ENCODE measurements around the gene ANKS3. TPM values are rescaled to one million over a fixed set of nuclear protein-coding genes. Genes with fewer than 3 reads are reported as not detected.

ANKS3 gene
- polyA plus RNA-seq, 1 of the 3 experiments (the other 2 are of a cell fraction), result 42.2 TPM

GRCh38 chr16:4674926-4675530 is 59.0 kb downstream of the ANKS3 start:
- Histone ChIP-seq H3K9me3 (no peaks in the 10 kb centered on the region), H3K27me3 (ENCODE audit: insufficient read depth) (no peaks in the 10 kb centered on the region), H3K79me2 (ENCODE audit: insufficient read depth) (no peaks in the 10 kb centered on the region; the same call in 1 of the 2 replicates), H4K20me1 (ENCODE audit: insufficient read depth) (0 out of 2 replicates have a peak, but pooled peaks cover 2% of the 10 kb centered on the region), H3K27ac (ENCODE audit: low read depth in 2 of 2, low read length in 1 of 2) (no peak overlapping the region), H3K36me3 (replicated peaks in 1 of 2; ENCODE audit: control insufficient read depth in 1 of 2, insufficient read depth in 2 of 2, low read length in 1 of 2) (peaks cover 14% of the 10 kb centered on the region in 2 experiments), H3F3A (replicated peaks; ENCODE audit: insufficient read depth) (no peaks in the 10 kb centered on the region), H3K4me3 (ENCODE audit: low read depth in 2 of 2, low read length in 1 of 2) (no peak overlapping the region), H3K9ac (no peak overlapping the region), H3K4me2 (no peak overlapping the region), H2AFZ (ENCODE audit: low read depth) (no peak overlapping the region), H3K9me2 (no peaks in the 10 kb centered on the region), H3K4me1 (ENCODE audit: control insufficient read depth in 1 of 2, insufficient read depth in 2 of 2, low read depth in 1 of 2, low read length in 1 of 2) (peaks cover 0 to 4% of the 10 kb centered on the region in 2 experiments; a peak in 1 of 4 replicates)
- no peak for DNase-seq
- ChIA-PET POLR2A (no interaction called here), CTCF (no interaction called here)
- TF ChIP-seq NFIC (IDR thresholded peaks at IDR 0.05; ENCODE audit: borderline replicate concordance), result no peak
- no peak for TF ChIP-seq SIN3A (IDR thresholded peaks at IDR 0.05; ENCODE audit: borderline replicate concordance, low read depth, low read length)
- no peak for TF ChIP-seq ELF1 (IDR thresholded peaks at IDR 0.05)
- TF ChIP-seq POLR2AphosphoS5 (IDR thresholded peaks at IDR 0.05; ENCODE audit: low read depth, low read length), result no peak
- no peak for TF ChIP-seq REST (IDR thresholded peaks at IDR 0.05; ENCODE audit: low read depth, low read length)
- no peak for TF ChIP-seq FOSL2 (IDR thresholded peaks at IDR 0.05; ENCODE audit: borderline replicate concordance, low read depth)
- no peak for TF ChIP-seq EP300 (IDR thresholded peaks at IDR 0.05; ENCODE audit: borderline replicate concordance in 1 of 2, low read depth in 1 of 2, low read length in 1 of 2)
- no peak for TF ChIP-seq NRF1 (IDR thresholded peaks at IDR 0.05; ENCODE audit: low read depth, low read length)
- TF ChIP-seq YY1 (IDR thresholded peaks at IDR 0.05; ENCODE audit: low read depth), result no peak
- TF ChIP-seq TAF1 (IDR thresholded peaks at IDR 0.05; ENCODE audit: borderline replicate concordance, low read depth, low read length), result no peak
- no peak for TF ChIP-seq SMC3 (IDR thresholded peaks at IDR 0.05; ENCODE audit: low read depth, low read length)
- 99% methylated on average over 9 of the region's 9 CpGs for WGBS (ENCODE audit: low lambda C conversion rate)

GRCh38 chr16:4673387-4674046 is 60.6 kb downstream of the ANKS3 start:
- ChIA-PET CTCF (no interaction called here), POLR2A (no interaction called here)
- Histone ChIP-seq H3K27me3 (ENCODE audit: insufficient read depth) (no peaks in the 10 kb centered on the region), H4K20me1 (ENCODE audit: insufficient read depth) (0 out of 2 replicates have a peak, but pooled peaks cover 2% of the 10 kb centered on the region), H3F3A (replicated peaks; ENCODE audit: insufficient read depth) (no peaks in the 10 kb centered on the region), H3K36me3 (replicated peaks in 1 of 2; ENCODE audit: control insufficient read depth in 1 of 2, insufficient read depth in 2 of 2, low read length in 1 of 2) (peaks cover 16% of the 10 kb centered on the region in 2 experiments), H3K4me2 (no peak overlapping the region), H3K9ac (no peak overlapping the region), H3K4me1 (ENCODE audit: control insufficient read depth in 1 of 2, insufficient read depth in 2 of 2, low read depth in 1 of 2, low read length in 1 of 2) (no peaks in the 10 kb centered on the region; a peak in 1 of 4 replicates), H3K9me2 (no peaks in the 10 kb centered on the region), H2AFZ (ENCODE audit: low read depth) (no peak overlapping the region), H3K9me3 (no peaks in the 10 kb centered on the region), H3K4me3 (ENCODE audit: low read depth in 2 of 2, low read length in 1 of 2) (no peak overlapping the region), H3K79me2 (ENCODE audit: insufficient read depth) (no peaks in the 10 kb centered on the region), H3K27ac (ENCODE audit: low read depth in 2 of 2, low read length in 1 of 2) (no peak overlapping the region)
- no peak for DNase-seq
- 96% methylated on average over 23 of the region's 33 CpGs for WGBS (ENCODE audit: low lambda C conversion rate)
- TF ChIP-seq JUND (IDR thresholded peaks at IDR 0.05), result no peak
- no peak for TF ChIP-seq ZBTB33 (IDR thresholded peaks at IDR 0.05; ENCODE audit: borderline replicate concordance, low read depth)
- TF ChIP-seq FOXJ3 (CRISPR knock-in tag; IDR thresholded peaks at IDR 0.05), result no peak
- TF ChIP-seq USF2 (IDR thresholded peaks at IDR 0.05; ENCODE audit: borderline replicate concordance, low read depth, low read length), result no peak
- TF ChIP-seq RCOR1 (IDR thresholded peaks at IDR 0.05; ENCODE audit: low read length), result no peak
- no peak for TF ChIP-seq TAF1 (IDR thresholded peaks at IDR 0.05; ENCODE audit: borderline replicate concordance, low read depth, low read length)
- TF ChIP-seq IRF3 (IDR thresholded peaks at IDR 0.05; ENCODE audit: low read depth, low read length), result no peak
- no peak for TF ChIP-seq RAD21 (IDR thresholded peaks at IDR 0.05; ENCODE audit: low read length)
- no peak for TF ChIP-seq YY1 (IDR thresholded peaks at IDR 0.05; ENCODE audit: low read depth)
